Endothelial cell (in vitro differentiated cells): Measurements from ENCODE around the gene ARRDC1. TPM values are rescaled to one million over a fixed set of nuclear protein-coding genes. Genes with fewer than 3 reads are reported as not detected.
"Not testable (repeated sequence)": the region's sequence is repeated elsewhere in the genome, so short reads cannot be mapped to it uniquely, and the experiment has no call there.

Experiments used
- DNase-seq: peaks from one replicate; pipeline ENCODE4 v3.0.0; 2021; ENCODE audit warnings: low spot score
- H3K27ac Mint-ChIP-seq: one replicate; pipeline ENCODE4 v1.8.0; 2021; ENCODE audit warnings: mixed read lengths, inconsistent platforms; ENCODE audit not compliant: unreplicated experiment
- H3K27me3 Mint-ChIP-seq: one replicate; pipeline ENCODE4 v1.8.0; 2021; ENCODE audit warnings: mild to moderate bottlenecking, moderate library complexity, mixed read lengths, inconsistent platforms; ENCODE audit not compliant: unreplicated experiment
- H3K36me3 Mint-ChIP-seq: one replicate; pipeline ENCODE4 v1.8.0; 2021; ENCODE audit warnings: mild to moderate bottlenecking, low read depth, mixed read lengths, inconsistent platforms; ENCODE audit not compliant: unreplicated experiment
- H3K4me1 Mint-ChIP-seq: one replicate; pipeline ENCODE4 v1.8.0; 2021; ENCODE audit warnings: mild to moderate bottlenecking, mixed read lengths, inconsistent platforms; ENCODE audit not compliant: unreplicated experiment
- H3K4me3 Mint-ChIP-seq: one replicate; pipeline ENCODE4 v1.8.0; 2021; ENCODE audit warnings: mild to moderate bottlenecking, mixed read lengths, inconsistent platforms; ENCODE audit not compliant: unreplicated experiment
- H3K9me3 Mint-ChIP-seq: one replicate; pipeline ENCODE4 v1.8.0; 2021; ENCODE audit warnings: mixed read lengths, inconsistent platforms; ENCODE audit not compliant: unreplicated experiment
- total RNA-seq: library from RNA; stranded (reverse); fragmentation: NEBNext Ultra II Directional; extraction: Animal tissue kit (Norgen Biotek cat#: 25700); gene quantifications from one replicate; pipeline ENCODE4 v1.2.1, GENCODE V29; 2021; ENCODE audit not compliant: unreplicated experiment
- TF ChIP-seq, protein P1 (sequence below): fragments of 200-600 bp; sonication (generic); IDR thresholded peaks from one replicate; pipeline ENCODE4 v1.5.0; 2021; ENCODE audit warnings: antibody characterized with exemption; ENCODE audit not compliant: unreplicated experiment

The ARRDC1 gene
- total RNA-seq, 1 donor from 2014 or later, result 20.3 TPM

DNA sequence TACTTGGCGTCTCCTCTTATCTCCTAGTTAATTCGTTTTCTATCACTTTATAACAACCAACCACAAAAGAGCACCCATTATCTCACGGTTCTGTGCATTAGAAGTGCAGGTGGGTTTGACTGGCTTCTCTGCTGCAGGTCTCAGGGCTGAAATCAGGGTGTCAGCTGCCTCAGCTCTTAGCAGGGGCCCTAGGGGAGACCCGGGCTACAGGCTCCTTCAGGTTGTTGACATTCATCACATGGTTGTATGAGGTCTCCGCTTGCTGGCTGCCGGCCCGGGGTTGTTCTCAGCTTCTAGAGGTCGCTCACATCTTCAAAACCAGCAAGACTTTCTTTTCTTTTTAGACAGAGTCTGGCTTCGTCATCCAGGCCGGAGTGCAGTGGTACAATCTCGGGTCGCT lies 12.3 kb upstream of the ARRDC1 start:
- TF ChIP-seq, protein P1, sequence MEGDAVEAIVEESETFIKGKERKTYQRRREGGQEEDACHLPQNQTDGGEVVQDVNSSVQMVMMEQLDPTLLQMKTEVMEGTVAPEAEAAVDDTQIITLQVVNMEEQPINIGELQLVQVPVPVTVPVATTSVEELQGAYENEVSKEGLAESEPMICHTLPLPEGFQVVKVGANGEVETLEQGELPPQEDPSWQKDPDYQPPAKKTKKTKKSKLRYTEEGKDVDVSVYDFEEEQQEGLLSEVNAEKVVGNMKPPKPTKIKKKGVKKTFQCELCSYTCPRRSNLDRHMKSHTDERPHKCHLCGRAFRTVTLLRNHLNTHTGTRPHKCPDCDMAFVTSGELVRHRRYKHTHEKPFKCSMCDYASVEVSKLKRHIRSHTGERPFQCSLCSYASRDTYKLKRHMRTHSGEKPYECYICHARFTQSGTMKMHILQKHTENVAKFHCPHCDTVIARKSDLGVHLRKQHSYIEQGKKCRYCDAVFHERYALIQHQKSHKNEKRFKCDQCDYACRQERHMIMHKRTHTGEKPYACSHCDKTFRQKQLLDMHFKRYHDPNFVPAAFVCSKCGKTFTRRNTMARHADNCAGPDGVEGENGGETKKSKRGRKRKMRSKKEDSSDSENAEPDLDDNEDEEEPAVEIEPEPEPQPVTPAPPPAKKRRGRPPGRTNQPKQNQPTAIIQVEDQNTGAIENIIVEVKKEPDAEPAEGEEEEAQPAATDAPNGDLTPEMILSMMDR, result no peak
- DNase-seq, result no peak
- H3K27me3 Mint-ChIP-seq, result peaks cover 6% of the 10 kb centered on the region
- no peak overlapping the region for H3K27ac Mint-ChIP-seq
- no peaks in the 10 kb centered on the region for H3K4me1 Mint-ChIP-seq
- no peaks in the 10 kb centered on the region for H3K9me3 Mint-ChIP-seq
- H3K36me3 Mint-ChIP-seq, result peaks cover under 1% of the 10 kb centered on the region
- no peak overlapping the region for H3K4me3 Mint-ChIP-seq

DNA sequence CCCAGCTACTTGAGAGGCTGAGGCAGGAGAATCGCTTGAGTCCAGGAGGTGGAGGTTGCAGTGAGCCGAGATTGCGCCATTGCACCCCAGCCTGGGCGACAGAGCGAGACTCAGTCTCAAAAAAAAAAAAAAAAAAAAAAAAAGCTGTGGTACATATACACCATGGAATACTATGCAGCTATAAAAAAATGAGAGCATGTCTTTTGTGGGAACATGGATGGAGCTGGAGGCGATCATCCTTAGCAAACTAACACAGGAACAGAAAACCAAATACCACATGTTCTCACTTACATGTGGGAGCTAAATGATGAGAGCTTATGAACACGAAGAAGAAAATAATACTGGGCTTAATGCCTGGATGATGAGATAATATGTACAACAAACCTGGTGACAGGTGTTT lies 8.9 kb upstream of the ARRDC1 start:
- not testable (repeated sequence) for DNase-seq, H3K4me1 Mint-ChIP-seq, H3K27ac Mint-ChIP-seq, H3K4me3 Mint-ChIP-seq, H3K36me3 Mint-ChIP-seq, H3K9me3 Mint-ChIP-seq, H3K27me3 Mint-ChIP-seq

DNA sequence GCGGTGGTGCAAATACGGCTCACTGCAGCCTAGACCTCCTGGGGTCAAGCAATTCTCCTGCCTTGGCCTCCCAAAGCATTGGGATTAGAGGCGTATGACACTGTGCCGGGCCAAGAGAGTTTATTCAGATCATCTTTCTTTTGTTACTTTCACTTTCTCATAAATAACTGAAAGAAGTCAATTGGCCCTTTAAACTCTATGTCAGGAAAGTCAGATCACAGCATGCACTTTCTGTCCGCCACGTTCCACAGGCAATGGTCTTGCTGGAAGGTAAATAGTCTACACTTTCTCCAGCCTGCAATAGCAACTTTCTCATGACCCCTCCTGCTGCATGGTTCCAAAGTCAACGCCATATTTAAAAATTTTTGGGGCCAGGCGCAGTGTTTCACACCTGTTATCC lies 6.5 kb upstream of the ARRDC1 start:
- TF ChIP-seq, protein P1, result no peak
- DNase-seq, result no peak
- no peak overlapping the region for H3K27ac Mint-ChIP-seq
- no peak overlapping the region for H3K4me3 Mint-ChIP-seq
- H3K36me3 Mint-ChIP-seq, result no peaks in the 10 kb centered on the region
- peaks cover 4% of the 10 kb centered on the region for H3K27me3 Mint-ChIP-seq
- no peaks in the 10 kb centered on the region for H3K4me1 Mint-ChIP-seq
- no peaks in the 10 kb centered on the region for H3K9me3 Mint-ChIP-seq

DNA sequence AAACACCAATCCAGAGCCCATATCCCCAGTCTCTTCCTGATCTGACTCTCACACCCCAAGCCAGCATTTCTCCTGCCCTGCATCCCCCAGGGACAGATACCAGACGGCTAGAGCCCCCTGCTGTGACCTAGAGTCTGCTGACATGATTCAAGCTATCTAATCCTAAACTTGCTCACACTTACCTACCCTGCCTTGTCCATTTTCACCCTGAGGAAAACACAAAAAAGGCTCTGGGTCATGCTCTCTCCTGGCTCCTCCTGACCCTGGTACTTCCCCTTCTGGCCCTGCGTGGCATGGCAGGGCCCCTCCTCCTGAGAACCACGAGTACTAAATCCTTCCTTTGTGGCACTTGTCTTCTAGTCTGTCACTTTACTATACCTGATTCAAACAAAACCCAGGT lies 2.8 kb upstream of the ARRDC1 start:
- TF ChIP-seq, protein P1, result no peak
- DNase-seq, result no peak
- Mint-ChIP-seq H3K36me3 (no peaks in the 10 kb centered on the region), H3K4me1 (peaks cover 4% of the 10 kb centered on the region), H3K27ac (peak overlapping the region; percentile 12), H3K27me3 (peaks cover 9% of the 10 kb centered on the region), H3K4me3 (peak overlapping the region; percentile 19), H3K9me3 (no peaks in the 10 kb centered on the region)

DNA sequence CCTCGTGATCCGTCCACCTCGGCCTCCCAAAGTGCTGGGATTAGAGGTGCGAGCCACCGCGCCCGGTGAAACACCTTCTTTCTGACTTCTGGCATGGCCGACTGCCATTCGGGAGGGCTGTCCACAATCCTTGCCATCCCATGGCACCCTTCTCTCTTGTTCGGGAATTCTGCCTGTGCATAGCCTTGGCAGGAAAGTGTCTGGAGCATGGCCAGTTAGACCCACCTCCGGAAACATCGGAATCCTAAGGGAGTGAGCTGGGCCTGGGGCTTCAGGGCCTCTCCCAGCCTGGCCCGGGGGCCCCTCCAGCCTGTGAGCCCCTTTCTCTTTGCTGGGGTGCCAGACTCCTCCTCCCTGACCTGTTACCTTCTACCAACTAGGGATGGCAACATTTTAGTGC lies 1.6 kb upstream of the ARRDC1 start:
- H3K27ac Mint-ChIP-seq, result no peak overlapping the region

More for the DNA sequence above, 1.6 kb upstream of the ARRDC1 start:
- no peaks in the 10 kb centered on the region for H3K36me3 Mint-ChIP-seq
- peaks cover 4% of the 10 kb centered on the region for H3K4me1 Mint-ChIP-seq
- H3K27me3 Mint-ChIP-seq, result peaks cover 8% of the 10 kb centered on the region
- no peak for DNase-seq
- TF ChIP-seq, protein P1, result no peak
- H3K4me3 Mint-ChIP-seq, result peak overlapping the region; percentile 69
- H3K9me3 Mint-ChIP-seq, result no peaks in the 10 kb centered on the region
